B cell (primary cell): ENCODE measurements around the gene BCAR1. TPM values are rescaled to one million over a fixed set of nuclear protein-coding genes. Genes with fewer than 3 reads are reported as not detected.

Source experiments
- ATAC-seq: fragments of 200-7000 bp; cut with Tn5 transposase; one replicate; pipeline ENCODE4 v1.10.0; 2021; ENCODE audit warnings: low read depth, mild to moderate bottlenecking, moderate number of reproducible peaks, moderate library complexity
- CTCF ChIA-PET: fragments of 350-600 bp; sonication (Branson Sonifier 250); formaldehyde crosslinking; loops from one replicate; lab custom pipeline; 2021; ENCODE audit warnings: antibody characterized with exemption, inconsistent platforms; lab: Charles Lee
- POLR2A ChIA-PET: fragments of 350-600 bp; sonication (Branson Sonifier 250); formaldehyde crosslinking; loops from one replicate; lab custom pipeline; 2021; ENCODE audit warnings: antibody characterized with exemption; lab: Charles Lee
- DNase-seq: peaks from one replicate; pipeline ENCODE4 v3.0.0; 2013
- H2AFZ ChIP-seq: 2 replicates; pipeline ENCODE4 v1.6.1; 2012; ENCODE audit warnings: mild to moderate bottlenecking, low read depth, low read length; ENCODE audit not compliant: insufficient read depth, poor library complexity, severe bottlenecking
- H3K27ac ChIP-seq, 2 donors: 1 replicate in 1 of 2; 2 replicates in 1 of 2; pipeline ENCODE4 v1.5.1; 2012 to 2013; ENCODE audit warnings: low read length in 2 of 2, mild to moderate bottlenecking in 2 of 2, moderate library complexity in 1 of 2
- H3K27me3 ChIP-seq, 4 experiments: fragments of 200-600 bp in 1 of 4; sonication (generic) in 1 of 4; replicated peaks in 1 of 4; 1 replicate in 2 of 4; 2 replicates in 2 of 4; pipeline versions ENCODE4 v1.6.1 to v1.7.0; 2013 to 2016; ENCODE audit warnings: low read length in 3 of 4, mild to moderate bottlenecking in 2 of 4, mixed read lengths in 1 of 4, moderate library complexity in 1 of 4; ENCODE audit not compliant: insufficient read depth in 4 of 4, control insufficient read depth in 3 of 4; ENCODE audit errors: control extremely low read depth in 1 of 4
- H3K36me3 ChIP-seq, 2 experiments: replicated peaks in 1 of 2; 1 replicate in 1 of 2; 2 replicates in 1 of 2; pipeline versions ENCODE4 v1.6.1 to v1.7.1; 2013; ENCODE audit warnings: low read length in 1 of 2; ENCODE audit not compliant: insufficient read depth in 2 of 2, control insufficient read depth in 1 of 2; ENCODE audit errors: control extremely low read depth in 1 of 2, extremely low read depth in 1 of 2
- H3K4me1 ChIP-seq, 2 donors: fragments of 200-600 bp in 1 of 2; sonication (generic) in 1 of 2; 1 replicate in 1 of 2; 2 replicates in 1 of 2; pipeline versions ENCODE4 v1.5.1 to v1.6.1; 2013 to 2017; ENCODE audit warnings: low read length in 2 of 2; ENCODE audit not compliant: control insufficient read depth in 2 of 2, insufficient read depth in 2 of 2
- H3K4me2 ChIP-seq: replicated peaks from 2 replicates; pipeline ENCODE3; 2012; ENCODE audit warnings: mild to moderate bottlenecking, low read depth, low read length; ENCODE audit not compliant: poor library complexity, severe bottlenecking
- H3K4me3 ChIP-seq, 5 experiments: fragments of 200-600 bp in 1 of 5; sonication (generic) in 1 of 5; 1 replicate in 3 of 5; 2 replicates in 2 of 5; pipeline versions ENCODE4 v1.5.1 to v1.7.0; 2011 to 2016; ENCODE audit warnings: low read length in 4 of 5, mild to moderate bottlenecking in 4 of 5, low read depth in 2 of 5, control low read depth in 1 of 5, moderate library complexity in 1 of 5; ENCODE audit not compliant: insufficient read depth in 1 of 5; ENCODE audit errors: control extremely low read depth in 1 of 5, extremely low read depth in 1 of 5
- H3K79me2 ChIP-seq: fragments of 200-600 bp; sonication (generic); one replicate; pipeline ENCODE4 v1.6.0; 2016; ENCODE audit warnings: low read length; ENCODE audit not compliant: control insufficient read depth, insufficient read depth
- H3K9ac ChIP-seq: fragments of 200-600 bp; sonication (generic); 2 replicates; pipeline ENCODE4 v1.6.1; 2017; ENCODE audit warnings: mild to moderate bottlenecking, low read length, moderate library complexity
- H3K9me3 ChIP-seq, 3 donors: one replicate each; pipeline versions ENCODE4 v1.6.1 to v1.7.1; 2013; ENCODE audit warnings: low read length in 2 of 3; ENCODE audit not compliant: control insufficient read depth in 2 of 3, insufficient read depth in 1 of 3; ENCODE audit errors: control extremely low read depth in 1 of 3
- H4K20me1 ChIP-seq: 2 replicates; pipeline ENCODE4 v1.6.0; 2012; ENCODE audit warnings: mild to moderate bottlenecking, low read length; ENCODE audit not compliant: insufficient read depth, control insufficient read depth, poor library complexity, severe bottlenecking
- H3K27ac Mint-ChIP-seq: one replicate; pipeline ENCODE4 v1.8.0; 2021; ENCODE audit warnings: mixed read lengths
- H3K27me3 Mint-ChIP-seq: one replicate; pipeline ENCODE4 v1.8.0; 2021; ENCODE audit warnings: mixed read lengths
- H3K4me1 Mint-ChIP-seq: one replicate; pipeline ENCODE4 v1.8.0; 2021; ENCODE audit warnings: mixed read lengths
- H3K4me3 Mint-ChIP-seq: one replicate; pipeline ENCODE4 v1.8.0; 2021; ENCODE audit warnings: mixed read lengths
- H3K9me3 Mint-ChIP-seq: one replicate; pipeline ENCODE4 v1.8.0; 2022; ENCODE audit warnings: mixed read lengths; ENCODE audit not compliant: insufficient read depth
- EZH2 ChIP-seq: IDR thresholded peaks from 2 replicates; pipeline ENCODE4 v1.6.1; 2012; ENCODE audit warnings: borderline replicate concordance, low read depth, mild to moderate bottlenecking, moderate library complexity, low read length; ENCODE audit not compliant: insufficient read depth, poor library complexity, severe bottlenecking
- WGBS: methylation state at CpG from one replicate; pipeline ENCODE4 v1.1.5; 2013; ENCODE audit warnings: missing lambda C conversion rate; ENCODE audit not compliant: insufficient coverage; 5-methylcytosine and 5-hydroxymethylcytosine counted together
- intact Hi-C: fragments of 100-400 bp; cut with micrococcal nuclease; formaldehyde crosslinking; loops from one replicate; pipeline ENCODE4 v1.10.0; 2022
- polyA plus RNA-seq: library from polyadenylated mRNA; depleted of rRNA; stranded (reverse); fragments of >200 nt; gene quantifications from 2 replicates; pipeline ENCODE4 v1.2.3, GENCODE V29; 2012
- total RNA-seq, 2 donors: library from RNA; stranded (reverse); fragments of 120-200 nt in 1 of 2; gene quantifications; 1 replicate in 1 of 2; 2 replicates in 1 of 2; pipeline versions ENCODE4 v1.2.3 to v1.2.4, GENCODE V29; 2013 to 2022
- TF ChIP-seq, protein P1 (sequence below): fragments of 200-600 bp; IDR thresholded peaks from one replicate; pipeline ENCODE4 v1.8.0; 2022; ENCODE audit warnings: antibody characterized with exemption, mild to moderate bottlenecking

Gene BCAR1
- total and polyA plus RNA-seq, 2 donors (not counting 1 experiment from before 2014, with no cell fraction given) = not detected

DNA sequence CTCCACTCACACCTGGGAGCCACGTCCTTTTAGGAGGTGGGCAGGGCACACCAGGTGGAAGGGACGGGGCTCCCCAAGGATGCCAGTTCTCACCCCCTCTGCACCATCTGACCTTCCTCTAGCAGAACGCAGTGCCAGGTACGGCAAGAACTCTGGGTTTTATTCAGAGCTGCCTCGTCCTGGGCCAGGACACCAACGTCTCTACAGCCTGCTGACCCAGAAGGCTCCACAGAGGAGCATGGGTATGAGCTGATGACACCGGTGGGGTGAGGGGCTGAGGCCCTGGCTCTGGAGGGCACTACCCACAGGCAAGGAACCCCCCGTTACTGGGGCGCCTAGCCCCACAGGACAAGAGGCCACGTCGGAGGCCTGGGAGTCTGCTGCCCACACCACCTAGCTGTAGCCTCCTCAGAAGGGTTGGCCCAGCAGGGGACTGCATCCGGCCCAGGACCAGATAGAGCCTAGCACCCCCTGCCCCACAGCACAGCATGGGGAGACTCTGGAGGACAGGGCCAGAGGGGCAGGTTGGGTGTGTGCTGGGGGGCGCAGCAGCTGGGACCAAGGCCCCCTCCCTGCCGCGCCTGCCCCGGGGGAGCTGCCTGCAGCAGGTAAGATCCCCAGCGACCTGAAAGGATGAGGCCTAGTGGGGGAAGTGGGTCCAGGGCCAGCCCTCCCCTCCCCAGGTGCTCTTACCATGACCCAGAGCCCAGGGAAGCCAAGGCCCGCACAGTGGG lies 13.9 kb downstream of the BCAR1 start:
- Histone ChIP-seq H3K36me3 (no peaks in the 10 kb centered on the region), H3K9me3 (peaks cover 0 to 32% (median 0%) of the 10 kb centered on the region in 3 donors), H3K9ac (no peak overlapping the region), H3K4me3 (no peak overlapping the region), H3K4me2 (no peak overlapping the region), H3K27me3 (peaks cover 0 to 87% (median 18%) of the 10 kb centered on the region in 4 experiments), H2AFZ (no peak overlapping the region), H3K27ac (no peak overlapping the region), H3K79me2 (no peaks in the 10 kb centered on the region), H4K20me1 (no peaks in the 10 kb centered on the region), H3K4me1 (peaks cover 0 to 7% of the 10 kb centered on the region in 2 donors)
- no peaks in the 10 kb centered on the region for H3K9me3 Mint-ChIP-seq
- ChIA-PET POLR2A (no interaction called here), CTCF (interaction anchor here (1.0 to 7.1 kb wide), 2 partner anchors 149 to 526 kb away, joined by 3 to 109 read pairs; no protein-coding TSS in a partner anchor)
- no peak overlapping the region for H3K4me3 Mint-ChIP-seq
- DNase-seq (no peak), ATAC-seq (no peak)
- WGBS = 87% methylated on average over 13 of the region's 18 CpGs
- no peak for TF ChIP-seq EZH2
- TF ChIP-seq, protein P1, sequence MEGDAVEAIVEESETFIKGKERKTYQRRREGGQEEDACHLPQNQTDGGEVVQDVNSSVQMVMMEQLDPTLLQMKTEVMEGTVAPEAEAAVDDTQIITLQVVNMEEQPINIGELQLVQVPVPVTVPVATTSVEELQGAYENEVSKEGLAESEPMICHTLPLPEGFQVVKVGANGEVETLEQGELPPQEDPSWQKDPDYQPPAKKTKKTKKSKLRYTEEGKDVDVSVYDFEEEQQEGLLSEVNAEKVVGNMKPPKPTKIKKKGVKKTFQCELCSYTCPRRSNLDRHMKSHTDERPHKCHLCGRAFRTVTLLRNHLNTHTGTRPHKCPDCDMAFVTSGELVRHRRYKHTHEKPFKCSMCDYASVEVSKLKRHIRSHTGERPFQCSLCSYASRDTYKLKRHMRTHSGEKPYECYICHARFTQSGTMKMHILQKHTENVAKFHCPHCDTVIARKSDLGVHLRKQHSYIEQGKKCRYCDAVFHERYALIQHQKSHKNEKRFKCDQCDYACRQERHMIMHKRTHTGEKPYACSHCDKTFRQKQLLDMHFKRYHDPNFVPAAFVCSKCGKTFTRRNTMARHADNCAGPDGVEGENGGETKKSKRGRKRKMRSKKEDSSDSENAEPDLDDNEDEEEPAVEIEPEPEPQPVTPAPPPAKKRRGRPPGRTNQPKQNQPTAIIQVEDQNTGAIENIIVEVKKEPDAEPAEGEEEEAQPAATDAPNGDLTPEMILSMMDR = no peak
- H3K4me1 Mint-ChIP-seq = peaks cover 2% of the 10 kb centered on the region
- H3K27ac Mint-ChIP-seq = no peak overlapping the region
- intact Hi-C loops = no loop called here
- peaks cover 56% of the 10 kb centered on the region for H3K27me3 Mint-ChIP-seq

DNA sequence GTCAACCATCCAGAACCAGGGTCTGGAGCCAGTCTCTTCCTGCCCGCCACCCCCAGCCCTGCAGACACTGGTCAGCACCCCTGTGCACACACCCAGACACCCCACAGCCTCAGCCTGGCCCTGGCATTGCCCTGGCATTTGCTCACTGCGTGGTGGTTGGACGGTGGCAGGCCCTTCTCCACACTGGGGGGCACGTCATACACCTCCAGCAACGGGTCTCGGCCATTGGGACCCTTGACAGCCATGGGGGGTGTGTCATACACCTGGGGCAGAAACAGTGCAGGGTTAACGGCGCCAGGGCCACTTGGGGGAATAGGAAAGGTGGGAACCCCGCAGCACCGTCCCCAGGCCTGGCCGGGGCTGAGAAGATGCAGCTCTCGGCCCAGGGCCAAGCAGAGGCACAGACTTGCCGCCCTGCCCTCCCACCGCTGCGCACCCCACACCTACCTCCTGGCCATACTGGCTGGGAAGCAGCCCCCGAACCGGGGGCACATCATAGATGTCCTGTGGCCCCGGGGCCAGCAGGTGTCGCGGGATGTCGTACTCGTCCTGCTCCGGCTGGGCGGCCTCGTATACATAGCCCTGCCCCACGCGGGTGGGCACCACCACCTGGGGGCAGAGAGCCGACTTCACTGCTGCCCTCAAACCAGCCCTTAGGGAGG lies 14.6 kb downstream of the BCAR1 start:
- ChIA-PET POLR2A (no interaction called here), CTCF (interaction anchor here (1.0 to 7.1 kb wide), 4 partner anchors 143 to 527 kb away, joined by 3 to 109 read pairs (median 41); no protein-coding TSS in a partner anchor)
- H3K9me3 ChIP-seq = peaks cover 0 to 32% (median 0%) of the 10 kb centered on the region in 3 donors
- H2AFZ ChIP-seq = no peak overlapping the region
- H3K4me2 ChIP-seq = no peak overlapping the region
- ATAC-seq (no peak), DNase-seq (no peak)
- TF ChIP-seq, protein P1 = no peak
- TF ChIP-seq EZH2 = no peak
- H3K27me3 Mint-ChIP-seq = peaks cover 53% of the 10 kb centered on the region
- H3K27me3 ChIP-seq = peaks cover 0 to 87% (median 16%) of the 10 kb centered on the region in 4 experiments
- H3K27ac Mint-ChIP-seq = no peak overlapping the region
- 94% methylated on average over 27 of the region's 28 CpGs for WGBS
- H3K4me1 Mint-ChIP-seq = peaks cover 2% of the 10 kb centered on the region
- H3K79me2 ChIP-seq = no peaks in the 10 kb centered on the region
- intact Hi-C loops = no loop called here
- peaks cover 0 to 7% of the 10 kb centered on the region in 2 donors for H3K4me1 ChIP-seq
- no peak overlapping the region for H3K4me3 ChIP-seq
- no peaks in the 10 kb centered on the region for H3K36me3 ChIP-seq
- no peaks in the 10 kb centered on the region for H4K20me1 ChIP-seq
- H3K9me3 Mint-ChIP-seq = no peaks in the 10 kb centered on the region
- H3K4me3 Mint-ChIP-seq = no peak overlapping the region
- H3K27ac ChIP-seq = no peak overlapping the region
- no peak overlapping the region for H3K9ac ChIP-seq
